Epithelial cell of proximal tubule (primary cell): ENCODE results near the gene ARHGEF6. TPM values are rescaled to one million over a fixed set of nuclear protein-coding genes. Genes with fewer than 3 reads are reported as not detected.

Experiments
- DNase-seq: peaks from one replicate; pipeline ENCODE4 v3.0.0-alpha.2; 2011; ENCODE audit warnings: low read depth
- H3K4me3 ChIP-seq: 2 replicates; pipeline ENCODE4 v1.5.1; 2011; ENCODE audit warnings: low read depth, mild to moderate bottlenecking, low read length
- CTCF ChIP-seq: conservative IDR thresholded peaks from 2 replicates; pipeline ENCODE4 v1.5.1; 2012; ENCODE audit warnings: low read depth, mild to moderate bottlenecking, low read length
- total RNA-seq: library from RNA; depleted of rRNA; stranded (reverse); fragments of >200 nt; gene quantifications from 2 replicates; pipeline ENCODE4 v1.2.3, GENCODE V29; 2015

The ARHGEF6 gene
- total RNA-seq, 1 donor from 2014 or later = 0.63 TPM

GRCh38 chrX:136625246-136625645, 155.5 kb downstream of the ARHGEF6 start:
- DNase-seq = no peak
- no peak overlapping the region for H3K4me3 ChIP-seq
- no peak for TF ChIP-seq CTCF

GRCh38 chrX:136623396-136623795, 157.3 kb downstream of the ARHGEF6 start:
- no peak for DNase-seq
- no peak overlapping the region for H3K4me3 ChIP-seq
- no peak for TF ChIP-seq CTCF

- DNase-seq = no peak
- H3K4me3 ChIP-seq = no peak overlapping the region
- no peak for TF ChIP-seq CTCF
These were observed 158.2 kb downstream of the ARHGEF6 start for GRCh38 chrX:136622568-136622967.

- DNase-seq = no peak
- no peak overlapping the region for H3K4me3 ChIP-seq
- no peak for TF ChIP-seq CTCF
These were observed 160.0 kb downstream of the ARHGEF6 start for GRCh38 chrX:136620780-136621179.

- TF ChIP-seq CTCF = no peak
- H3K4me3 ChIP-seq = no peak overlapping the region
- DNase-seq = no peak
These were observed 160.7 kb downstream of the ARHGEF6 start for GRCh38 chrX:136619899-136620505.

GRCh38 chrX:136616987-136617685, 163.6 kb downstream of the ARHGEF6 start:
- no peak overlapping the region for H3K4me3 ChIP-seq
- TF ChIP-seq CTCF = no peak
- DNase-seq = no peak

Other genes with a start within 250 kb of the ARHGEF6 start
- 7.8 and 10.0 TPM in 2 replicates for gene VGLL1, start 248.7 kb downstream of the ARHGEF6 start, total RNA-seq
- gene CD40LG, start 132.8 kb downstream of the ARHGEF6 start, total RNA-seq = not detected in 2 replicates
- 314 and 363 TPM in 2 replicates for gene RBMX, start 99.8 kb upstream of the ARHGEF6 start, total RNA-seq